Measurements from ENCODE around the gene SLC7A10.

GRCh38 chr19:33242131-33242530 lies 16.5 kb upstream of the SLC7A10 start:
- no peak for TF ChIP-seq CTCF (IDR thresholded peaks at IDR 0.05; ENCODE audit: low read length)
- no peak for TF ChIP-seq EZH2 (optimal IDR thresholded peaks at IDR 0.05; ENCODE audit: low read depth, low read length)
- TF ChIP-seq EZH2phosphoT487 (IDR thresholded peaks at IDR 0.05; ENCODE audit: low read length), result no peak

All from MM.1S (cell line).